Loucy (cell line): ENCODE results near the gene CNTNAP2.

Experiments
- H2AFZ ChIP-seq: fragments of 200-600 bp; sonication (generic); 2 replicates; pipeline ENCODE4 v1.6.0; 2016; ENCODE audit warnings: antibody characterized with exemption, mild to moderate bottlenecking, low read length, moderate library complexity
- H3F3A ChIP-seq: fragments of 200-600 bp; 2 replicates; pipeline ENCODE4 v1.6.0; 2016; ENCODE audit warnings: antibody characterized with exemption, low read depth, mild to moderate bottlenecking
- H3K27me3 ChIP-seq: fragments of 200-600 bp; sonication (generic); 2 replicates; pipeline ENCODE4 v1.6.1; 2014; ENCODE audit warnings: low read length, mild to moderate bottlenecking; ENCODE audit not compliant: insufficient read depth, poor library complexity, severe bottlenecking
- H3K36me3 ChIP-seq: fragments of 200-600 bp; sonication (generic); 2 replicates; pipeline ENCODE4 v1.6.1; 2016; ENCODE audit warnings: low read length; ENCODE audit not compliant: insufficient read depth
- H3K4me1 ChIP-seq: fragments of 200-600 bp; sonication (generic); 2 replicates; pipeline ENCODE4 v1.5.1; 2014; ENCODE audit warnings: low read length, mild to moderate bottlenecking; ENCODE audit not compliant: insufficient read depth, poor library complexity, severe bottlenecking
- H3K4me2 ChIP-seq: fragments of 200-600 bp; sonication (generic); 2 replicates; pipeline ENCODE4 v1.6.0; 2014; ENCODE audit warnings: antibody characterized with exemption, low read length, low read depth, mild to moderate bottlenecking; ENCODE audit not compliant: poor library complexity, severe bottlenecking
- H3K4me3 ChIP-seq: fragments of 200-600 bp; sonication (generic); 2 replicates; pipeline ENCODE4 v1.5.1; 2014; ENCODE audit warnings: low read length, mild to moderate bottlenecking, mixed read lengths; ENCODE audit not compliant: poor library complexity, severe bottlenecking
- H3K79me2 ChIP-seq: fragments of 200-600 bp; sonication (generic); 2 replicates; pipeline ENCODE4 v1.6.1; 2014; ENCODE audit warnings: low read length; ENCODE audit not compliant: insufficient read depth
- H3K9ac ChIP-seq: fragments of 200-600 bp; sonication (generic); 2 replicates; pipeline ENCODE4 v1.6.0; 2014; ENCODE audit warnings: mild to moderate bottlenecking, low read depth, low read length, moderate library complexity; ENCODE audit not compliant: poor library complexity, severe bottlenecking
- H3K9me2 ChIP-seq: fragments of 200-600 bp; sonication (generic); replicated peaks from 2 replicates; pipeline ENCODE4 v1.6.1; 2016; ENCODE audit warnings: low read depth, low read length, mixed read lengths
- H3K9me3 ChIP-seq: fragments of 200-600 bp; sonication (generic); 2 replicates; pipeline ENCODE4 v1.6.1; 2014; ENCODE audit warnings: mild to moderate bottlenecking, antibody characterized with exemption, low read length, low read depth; ENCODE audit not compliant: insufficient read depth
- H4K20me1 ChIP-seq: fragments of 200-600 bp; sonication (generic); 2 replicates; pipeline ENCODE4 v1.6.0; 2014; ENCODE audit warnings: antibody characterized with exemption, low read length, mild to moderate bottlenecking; ENCODE audit not compliant: insufficient read depth, poor library complexity, severe bottlenecking
- EZH2phosphoT487 ChIP-seq: fragments of 200-600 bp; IDR thresholded peaks from 2 replicates; pipeline ENCODE4 v1.6.1; 2018; ENCODE audit warnings: antibody characterized with exemption, mild to moderate bottlenecking, moderate library complexity, borderline replicate concordance
- TF ChIP-seq, protein P1 (sequence below): fragments of 200-600 bp; sonication (generic); conservative IDR thresholded peaks from 2 replicates; pipeline ENCODE4 v1.5.1; 2014; ENCODE audit warnings: mild to moderate bottlenecking, antibody characterized with exemption, low read length

Gene CNTNAP2

DNA sequence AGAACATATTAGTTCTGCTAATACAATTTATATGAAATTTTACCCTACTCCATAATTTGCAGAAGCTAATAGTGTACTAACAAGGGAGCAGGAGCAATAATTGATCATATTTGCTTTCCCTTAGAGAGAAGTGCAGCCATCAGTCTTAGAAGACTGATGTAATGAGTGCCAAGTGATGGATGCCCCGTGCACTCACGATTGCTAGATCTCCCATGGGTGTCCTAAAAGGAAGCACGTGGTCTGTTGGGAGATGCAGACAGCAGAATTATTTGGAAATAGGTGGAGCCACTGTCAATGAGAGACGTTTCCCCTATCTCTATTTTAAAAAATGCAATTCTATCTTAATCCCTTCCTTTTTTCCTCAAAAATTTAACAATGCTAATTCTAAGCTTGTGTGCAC lies 1701.7 kb downstream of the CNTNAP2 start:
- Histone ChIP-seq H3K4me1 (no peaks in the 10 kb centered on the region), H3K79me2 (no peaks in the 10 kb centered on the region), H3K27me3 (no peaks in the 10 kb centered on the region), H3K9ac (no peak overlapping the region), H3K9me2 (no peaks in the 10 kb centered on the region), H3K4me3 (no peak overlapping the region), H3F3A (no peaks in the 10 kb centered on the region), H3K9me3 (no peaks in the 10 kb centered on the region), H2AFZ (no peak overlapping the region), H4K20me1 (no peaks in the 10 kb centered on the region), H3K4me2 (no peak overlapping the region), H3K36me3 (no peaks in the 10 kb centered on the region)
- TF ChIP-seq, protein P1, sequence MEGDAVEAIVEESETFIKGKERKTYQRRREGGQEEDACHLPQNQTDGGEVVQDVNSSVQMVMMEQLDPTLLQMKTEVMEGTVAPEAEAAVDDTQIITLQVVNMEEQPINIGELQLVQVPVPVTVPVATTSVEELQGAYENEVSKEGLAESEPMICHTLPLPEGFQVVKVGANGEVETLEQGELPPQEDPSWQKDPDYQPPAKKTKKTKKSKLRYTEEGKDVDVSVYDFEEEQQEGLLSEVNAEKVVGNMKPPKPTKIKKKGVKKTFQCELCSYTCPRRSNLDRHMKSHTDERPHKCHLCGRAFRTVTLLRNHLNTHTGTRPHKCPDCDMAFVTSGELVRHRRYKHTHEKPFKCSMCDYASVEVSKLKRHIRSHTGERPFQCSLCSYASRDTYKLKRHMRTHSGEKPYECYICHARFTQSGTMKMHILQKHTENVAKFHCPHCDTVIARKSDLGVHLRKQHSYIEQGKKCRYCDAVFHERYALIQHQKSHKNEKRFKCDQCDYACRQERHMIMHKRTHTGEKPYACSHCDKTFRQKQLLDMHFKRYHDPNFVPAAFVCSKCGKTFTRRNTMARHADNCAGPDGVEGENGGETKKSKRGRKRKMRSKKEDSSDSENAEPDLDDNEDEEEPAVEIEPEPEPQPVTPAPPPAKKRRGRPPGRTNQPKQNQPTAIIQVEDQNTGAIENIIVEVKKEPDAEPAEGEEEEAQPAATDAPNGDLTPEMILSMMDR = no peak
- TF ChIP-seq EZH2phosphoT487 = no peak

DNA sequence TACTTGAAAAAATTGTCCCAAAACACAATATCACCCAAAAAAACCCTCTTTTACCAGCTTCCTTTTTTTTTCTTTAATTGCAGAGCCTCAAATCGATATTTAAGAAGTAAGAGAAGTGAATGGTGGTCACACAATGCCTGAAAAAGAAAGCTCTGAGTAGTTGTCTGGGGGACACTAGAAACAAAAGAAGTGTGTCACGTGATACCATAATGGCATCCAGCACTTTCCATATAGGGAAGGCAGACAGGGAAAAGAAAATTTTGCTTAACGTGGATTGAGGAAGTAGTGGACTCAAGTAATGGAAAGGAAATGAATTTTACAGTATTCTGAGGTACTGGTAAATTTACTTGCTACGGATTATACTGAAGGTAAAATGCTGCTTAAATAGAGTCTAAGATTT lies 1708.1 kb downstream of the CNTNAP2 start:
- H3K27me3 ChIP-seq = no peaks in the 10 kb centered on the region
- H3K9me2 ChIP-seq = no peaks in the 10 kb centered on the region
- H3K4me2 ChIP-seq = no peak overlapping the region
- H3K79me2 ChIP-seq = no peaks in the 10 kb centered on the region
- TF ChIP-seq, protein P1 = no peak
- no peak for TF ChIP-seq EZH2phosphoT487
- H3F3A ChIP-seq = no peaks in the 10 kb centered on the region
- no peaks in the 10 kb centered on the region for H3K36me3 ChIP-seq
- no peaks in the 10 kb centered on the region for H4K20me1 ChIP-seq
- no peaks in the 10 kb centered on the region for H3K9me3 ChIP-seq
- no peak overlapping the region for H3K4me3 ChIP-seq
- H3K9ac ChIP-seq = no peak overlapping the region
- H2AFZ ChIP-seq = no peak overlapping the region
- H3K4me1 ChIP-seq = no peaks in the 10 kb centered on the region

DNA sequence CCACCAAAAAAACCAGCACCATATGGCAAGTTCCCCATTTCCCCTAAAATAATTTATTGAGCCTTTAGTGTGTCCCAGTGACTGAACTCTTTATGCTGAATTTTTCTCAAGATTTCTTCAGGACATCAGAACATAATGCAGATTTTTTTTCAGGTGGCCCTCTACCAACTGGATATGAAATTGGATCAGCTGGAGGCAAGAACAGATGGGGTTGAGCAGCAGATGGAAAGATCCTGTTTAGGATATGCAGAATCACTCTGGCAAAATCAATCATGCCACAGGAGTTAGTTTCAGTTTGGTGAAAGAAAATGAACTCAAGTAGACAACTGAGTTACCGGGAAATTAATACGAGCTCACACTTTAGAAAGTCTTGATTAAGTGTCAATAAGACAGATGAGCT lies 1712.4 kb downstream of the CNTNAP2 start:
- no peaks in the 10 kb centered on the region for H4K20me1 ChIP-seq
- H3K4me3 ChIP-seq = no peak overlapping the region
- H3K9me2 ChIP-seq = no peaks in the 10 kb centered on the region
- no peaks in the 10 kb centered on the region for H3K79me2 ChIP-seq
- no peak for TF ChIP-seq EZH2phosphoT487
- TF ChIP-seq, protein P1 = no peak
- no peak overlapping the region for H2AFZ ChIP-seq
- no peaks in the 10 kb centered on the region for H3F3A ChIP-seq
- no peaks in the 10 kb centered on the region for H3K4me1 ChIP-seq
- H3K9ac ChIP-seq = no peak overlapping the region
- H3K4me2 ChIP-seq = no peak overlapping the region
- H3K9me3 ChIP-seq = no peaks in the 10 kb centered on the region; the same call in 1 of the 2 replicates
- H3K36me3 ChIP-seq = no peaks in the 10 kb centered on the region
- H3K27me3 ChIP-seq = no peaks in the 10 kb centered on the region
